CD14-positive monocyte (primary cell): ENCODE results near the gene GSPT1. TPM values are rescaled to one million over a fixed set of nuclear protein-coding genes. Genes with fewer than 3 reads are reported as not detected.

Experiments used
- DNase-seq, 3 donors: peaks; one replicate each; pipeline ENCODE4 v3.0.0-alpha.2; 2011 to 2022
- H2AFZ ChIP-seq: 2 replicates; pipeline ENCODE4 v1.6.0; 2012; ENCODE audit warnings: mild to moderate bottlenecking, low read depth, low read length, inconsistent platforms; ENCODE audit not compliant: insufficient read depth, poor library complexity, severe bottlenecking
- H3K27ac ChIP-seq, 2 donors: 1 replicate in 1 of 2; 2 replicates in 1 of 2; pipeline ENCODE4 v1.5.1; 2012 to 2013; ENCODE audit warnings: low read length in 2 of 2, control low read depth in 1 of 2, inconsistent platforms in 1 of 2, low read depth in 1 of 2, mild to moderate bottlenecking in 1 of 2
- H3K27me3 ChIP-seq, 2 donors: one replicate each; pipeline versions ENCODE4 v1.6.0 to v1.6.1; 2011 to 2013; ENCODE audit warnings: low read length in 2 of 2; ENCODE audit not compliant: control insufficient read depth in 2 of 2, insufficient read depth in 2 of 2
- H3K36me3 ChIP-seq, 2 donors: replicated peaks in 1 of 2; 1 replicate in 1 of 2; 2 replicates in 1 of 2; pipeline versions ENCODE4 v1.5.1 to v1.6.1; 2012 to 2013; ENCODE audit warnings: low read length in 2 of 2, control low read depth in 1 of 2, inconsistent platforms in 1 of 2, mild to moderate bottlenecking in 1 of 2; ENCODE audit not compliant: insufficient read depth in 2 of 2, control insufficient read depth in 1 of 2
- H3K4me1 ChIP-seq, 2 donors: 1 replicate in 1 of 2; 2 replicates in 1 of 2; pipeline versions ENCODE4 v1.5.1 to v1.6.1; 2012 to 2013; ENCODE audit warnings: low read length in 2 of 2, control low read depth in 1 of 2, inconsistent platforms in 1 of 2, mild to moderate bottlenecking in 1 of 2, moderate library complexity in 1 of 2; ENCODE audit not compliant: insufficient read depth in 2 of 2, control insufficient read depth in 1 of 2
- H3K4me2 ChIP-seq: replicated peaks from 2 replicates; pipeline ENCODE3; 2012; ENCODE audit warnings: low read length, moderate library complexity, mild to moderate bottlenecking; ENCODE audit not compliant: poor library complexity, severe bottlenecking; ENCODE audit errors: extremely low read depth
- H3K4me3 ChIP-seq, 3 experiments: fragments of 200-600 bp in 1 of 3; sonication (generic) in 1 of 3; replicated peaks in 1 of 3; 1 replicate in 2 of 3; 2 replicates in 1 of 3; pipeline ENCODE4 v1.5.1; 2011 to 2013; ENCODE audit warnings: low read length in 3 of 3, mild to moderate bottlenecking in 3 of 3, control low read depth in 2 of 3, low read depth in 2 of 3, inconsistent platforms in 1 of 3, moderate library complexity in 1 of 3
- H3K79me2 ChIP-seq: 2 replicates; pipeline ENCODE4 v1.6.0; 2012; ENCODE audit warnings: mild to moderate bottlenecking, control low read depth, inconsistent platforms, low read length, moderate library complexity; ENCODE audit not compliant: insufficient read depth
- H3K9ac ChIP-seq: 2 replicates; pipeline ENCODE4 v1.6.0; 2017; ENCODE audit warnings: low read length, mild to moderate bottlenecking; ENCODE audit not compliant: insufficient read depth, poor library complexity, severe bottlenecking
- H3K9me3 ChIP-seq, 2 donors: replicated peaks in 1 of 2; 1 replicate in 1 of 2; 2 replicates in 1 of 2; pipeline versions ENCODE4 v1.5.1 to v1.6.1; 2012 to 2013; ENCODE audit warnings: low read length in 2 of 2, control low read depth in 1 of 2; ENCODE audit not compliant: control insufficient read depth in 1 of 2, insufficient read depth in 1 of 2
- H4K20me1 ChIP-seq: 2 replicates; pipeline ENCODE4 v1.6.0; 2012; ENCODE audit warnings: mild to moderate bottlenecking, low read length, control low read depth, moderate library complexity; ENCODE audit not compliant: insufficient read depth
- H3K27ac Mint-ChIP-seq, 7 donors: one replicate each; pipeline ENCODE4 v1.8.0; 2020; ENCODE audit warnings: mild to moderate bottlenecking in 7 of 7, mixed read lengths in 7 of 7, moderate library complexity in 6 of 7, inconsistent platforms in 2 of 7
- H3K27me3 Mint-ChIP-seq, 3 donors: one replicate each; pipeline ENCODE4 v1.8.0; 2021 to 2022; ENCODE audit warnings: low read depth in 3 of 3, mild to moderate bottlenecking in 3 of 3, mixed read lengths in 3 of 3, moderate library complexity in 3 of 3, inconsistent platforms in 1 of 3
- H3K36me3 Mint-ChIP-seq, 2 donors: one replicate each; pipeline ENCODE4 v1.8.0; 2020; ENCODE audit warnings: mixed read lengths in 2 of 2, inconsistent platforms in 1 of 2, mild to moderate bottlenecking in 1 of 2
- H3K4me1 Mint-ChIP-seq: one replicate; pipeline ENCODE4 v1.8.0; 2020; ENCODE audit warnings: mild to moderate bottlenecking, mixed read lengths
- H3K4me3 Mint-ChIP-seq, 2 donors: one replicate each; pipeline ENCODE4 v1.8.0; 2020; ENCODE audit warnings: mild to moderate bottlenecking in 2 of 2, mixed read lengths in 2 of 2, moderate library complexity in 1 of 2
- H3K9me3 Mint-ChIP-seq, 7 donors: one replicate each; pipeline ENCODE4 v1.8.0; 2020 to 2022; ENCODE audit warnings: mixed read lengths in 7 of 7, mild to moderate bottlenecking in 6 of 7, moderate library complexity in 6 of 7, inconsistent platforms in 2 of 7
- CTCF ChIP-seq: fragments of 200-600 bp; IDR thresholded peaks from one replicate; pipeline ENCODE4 v1.8.0; 2022; ENCODE audit warnings: antibody characterized with exemption, mild to moderate bottlenecking
- WGBS: methylation state at CpG from one replicate; pipeline ENCODE4 v1.1.5; 2013; ENCODE audit warnings: missing lambda C conversion rate; ENCODE audit not compliant: insufficient coverage; 5-methylcytosine and 5-hydroxymethylcytosine counted together
- intact Hi-C, 2 donors: fragments of 100-400 bp; cut with micrococcal nuclease; formaldehyde crosslinking; loops; one replicate each; pipeline versions ENCODE4 v1.15.0 to v1.15.1; 2023
- polyA plus RNA-seq, 3 donors: library from polyadenylated mRNA; depleted of rRNA in 1 of 3; unstranded in 2 of 3; stranded (reverse) in 1 of 3; fragments of 300-500 nt in 2 of 3; fragments of >200 nt in 1 of 3; fragmentation: Illumina TruSeq in 2 of 3; gene quantifications; 1 replicate in 2 of 3; 2 replicates in 1 of 3; pipeline ENCODE4 v1.2.3, GENCODE V29; 2012 to 2021

GSPT1 gene
- polyA plus RNA-seq, 3 donors: 22.4 to 48.3 (median 47.9) TPM

DNA sequence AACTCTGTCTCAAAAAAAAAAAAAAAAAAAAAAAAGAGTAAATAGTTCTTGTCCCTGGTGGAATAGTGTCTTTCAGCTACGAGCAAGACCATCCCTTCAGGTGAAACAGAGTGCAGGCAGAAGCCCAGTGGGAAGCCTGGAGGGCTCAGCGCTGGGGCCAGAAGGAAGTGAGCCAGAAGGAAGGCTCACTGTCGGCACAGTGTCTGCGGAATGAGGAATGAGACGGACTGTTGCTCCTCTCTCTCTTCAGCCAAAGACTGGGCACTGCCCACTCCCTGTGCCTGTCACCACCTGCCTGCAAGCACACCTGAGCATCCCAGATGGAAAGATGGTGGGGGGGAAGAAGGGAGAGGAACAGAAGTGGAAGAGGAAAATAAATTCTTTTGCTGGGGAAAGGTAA lies 71.9 kb downstream of the GSPT1 start:
- no peaks in the 10 kb centered on the region for H3K9me3 Mint-ChIP-seq
- H3K27ac Mint-ChIP-seq: peak overlapping the region in 2 of 7 donors; percentile 12 to 82
- no peak overlapping the region for H3K4me3 Mint-ChIP-seq
- no peak for TF ChIP-seq CTCF
- Histone ChIP-seq H3K4me1 (no peaks in the 10 kb centered on the region), H3K9ac (no peak overlapping the region), H3K79me2 (peaks cover 47% of the 10 kb centered on the region), H3K9me3 (no peaks in the 10 kb centered on the region), H3K4me2 (no peak overlapping the region), H2AFZ (no peak overlapping the region), H3K27ac (peak overlapping the region in 1 of 2 donors; percentile 42), H3K27me3 (no peaks in the 10 kb centered on the region), H3K4me3 (no peak overlapping the region), H3K36me3 (peaks cover 91 to 98% of the 10 kb centered on the region in 2 donors), H4K20me1 (peaks cover 82% of the 10 kb centered on the region)
- peaks cover 0 to 2% (median 0%) of the 10 kb centered on the region in 3 donors for H3K27me3 Mint-ChIP-seq
- no peak for DNase-seq
- WGBS: 100% methylated on average over 1 of the region's 5 CpGs
- peaks cover 2% of the 10 kb centered on the region for H3K4me1 Mint-ChIP-seq
- H3K36me3 Mint-ChIP-seq: peaks cover 76 to 97% of the 10 kb centered on the region in 2 donors
- intact Hi-C loops: no loop called here

DNA sequence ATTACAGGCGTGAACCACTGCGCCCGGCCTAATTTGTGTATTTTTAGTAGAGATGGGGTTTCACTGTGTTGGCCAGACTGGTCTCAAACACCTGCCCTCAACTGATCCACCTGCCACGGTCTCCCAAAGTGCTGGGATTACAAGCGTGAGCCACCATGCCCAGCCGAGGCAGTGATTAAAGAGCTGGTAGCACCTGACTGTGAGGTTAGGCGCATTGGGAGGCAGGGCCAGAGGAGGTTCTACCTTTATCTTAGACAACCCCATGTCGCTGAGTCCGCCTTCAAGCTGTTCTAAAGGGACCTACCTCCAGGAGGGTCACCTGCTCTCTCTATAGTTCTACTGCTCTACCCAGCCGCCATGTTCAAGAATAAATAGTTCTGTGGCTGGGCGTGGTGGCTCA lies 72.5 kb downstream of the GSPT1 start:
- peaks cover 75 to 98% of the 10 kb centered on the region in 2 donors for H3K36me3 Mint-ChIP-seq
- H3K4me2 ChIP-seq: no peak overlapping the region
- H3K4me3 Mint-ChIP-seq: no peak overlapping the region
- WGBS: 99% methylated on average over 8 of the region's 11 CpGs
- H3K4me3 ChIP-seq: no peak overlapping the region
- TF ChIP-seq CTCF: no peak
- H3K27me3 ChIP-seq: no peaks in the 10 kb centered on the region
- peaks cover 75% of the 10 kb centered on the region for H4K20me1 ChIP-seq
- H3K9ac ChIP-seq: no peak overlapping the region
- no peak overlapping the region for H3K27ac Mint-ChIP-seq
- H3K27me3 Mint-ChIP-seq: no peaks in the 10 kb centered on the region
- peaks cover 40% of the 10 kb centered on the region for H3K79me2 ChIP-seq
- no peaks in the 10 kb centered on the region for H3K4me1 ChIP-seq
- H3K9me3 ChIP-seq: no peaks in the 10 kb centered on the region
- H3K4me1 Mint-ChIP-seq: no peaks in the 10 kb centered on the region
- peaks cover 91 to 98% of the 10 kb centered on the region in 2 donors for H3K36me3 ChIP-seq
- no peak overlapping the region for H2AFZ ChIP-seq
- intact Hi-C loops: no loop called here
- no peaks in the 10 kb centered on the region for H3K9me3 Mint-ChIP-seq
- DNase-seq: no peak
- H3K27ac ChIP-seq: no peak overlapping the region
